ENCODE results near the gene DHCR24. TPM values are rescaled to one million over a fixed set of nuclear protein-coding genes. Genes with fewer than 3 reads are reported as not detected.

Gene DHCR24
- total RNA-seq, 2 experiments from 2014 or later: 59.5 to 64.7 TPM

- no peak for TF ChIP-seq CTCF (IDR thresholded peaks at IDR 0.05)
- Mint-ChIP-seq H3K36me3 (ENCODE audit: low read depth) (peaks cover 65% of the 10 kb centered on the region), H3K9me3 (no peaks in the 10 kb centered on the region), H3K27ac (no peak overlapping the region), H3K4me3 (no peak overlapping the region), H3K4me1 (ENCODE audit: low read depth) (peaks cover 5% of the 10 kb centered on the region), H3K27me3 (no peaks in the 10 kb centered on the region)
- ChIA-PET CTCF (interaction anchor here (1.0 kb wide), 1 partner anchor 205 kb away, joined by 4 read pairs; no protein-coding TSS in a partner anchor), POLR2A (interaction anchor here (2.9 kb wide), 1 partner anchor 10 kb away, joined by 9 read pairs; the partner anchor contains the start of gene DHCR24)
- DNase-seq: no peak
- intact Hi-C loops (cut with micrococcal nuclease): no loop called here
- ATAC-seq: no peak
These were observed 10.2 kb downstream of the DHCR24 start for GRCh38 chr1:54876814-54877213.

GRCh38 chr1:54875000-54875399 is 12.0 kb downstream of the DHCR24 start:
- DNase-seq (no peak), ATAC-seq (no peak)
- H3K4me3 Mint-ChIP-seq: no peak overlapping the region
- no peak overlapping the region for H3K27ac Mint-ChIP-seq
- CTCF ChIA-PET: no interaction called here
- H3K27me3 Mint-ChIP-seq: no peaks in the 10 kb centered on the region
- peaks cover 59% of the 10 kb centered on the region for H3K36me3 Mint-ChIP-seq (ENCODE audit: low read depth)
- POLR2A ChIA-PET: interaction anchor here (0.9 to 2.9 kb wide), 2 partner anchors 12 to 85 kb away, joined by 3 to 9 read pairs; partner anchors contain the start of gene DHCR24
- H3K4me1 Mint-ChIP-seq (ENCODE audit: low read depth): peaks cover 3% of the 10 kb centered on the region
- H3K9me3 Mint-ChIP-seq: no peaks in the 10 kb centered on the region
- no peak for TF ChIP-seq CTCF (IDR thresholded peaks at IDR 0.05)
- intact Hi-C loops (cut with micrococcal nuclease): no loop called here

GRCh38 chr1:54874079-54874830 is 12.7 kb downstream of the DHCR24 start:
- Mint-ChIP-seq H3K27ac (no peak overlapping the region), H3K9me3 (no peaks in the 10 kb centered on the region)
- ATAC-seq: no peak

GRCh38 chr1:54872036-54872331 is 15.0 kb downstream of the DHCR24 start:
- no peaks in the 10 kb centered on the region for H3K9me3 Mint-ChIP-seq
- DNase-seq: no peak
- TF ChIP-seq CTCF (IDR thresholded peaks at IDR 0.05): no peak
- no peaks in the 10 kb centered on the region for H3K4me1 Mint-ChIP-seq (ENCODE audit: low read depth)
- no peaks in the 10 kb centered on the region for H3K27me3 Mint-ChIP-seq
- intact Hi-C loops (cut with micrococcal nuclease): no loop called here
- no peak for ATAC-seq
- ChIA-PET POLR2A (interaction anchor here (0.9 kb wide), 1 partner anchor 116 kb away, joined by 3 read pairs; no protein-coding TSS in a partner anchor), CTCF (interaction anchor here (1.3 kb wide), 1 partner anchor 17 kb away, joined by 4 read pairs; no protein-coding TSS in a partner anchor)
- H3K36me3 Mint-ChIP-seq (ENCODE audit: low read depth): peaks cover 49% of the 10 kb centered on the region
- no peak overlapping the region for H3K4me3 Mint-ChIP-seq
- no peak overlapping the region for H3K27ac Mint-ChIP-seq

More at GRCh38 chr1:54874079-54874830, 12.7 kb downstream of the DHCR24 start:
- no peak for TF ChIP-seq CTCF (IDR thresholded peaks at IDR 0.05)
- peaks cover 53% of the 10 kb centered on the region for H3K36me3 Mint-ChIP-seq (ENCODE audit: low read depth)
- no peak overlapping the region for H3K4me3 Mint-ChIP-seq
- H3K4me1 Mint-ChIP-seq (ENCODE audit: low read depth): peaks cover 2% of the 10 kb centered on the region
- no peak for DNase-seq
- no peaks in the 10 kb centered on the region for H3K27me3 Mint-ChIP-seq
- CTCF ChIA-PET: no interaction called here
- intact Hi-C loops (cut with micrococcal nuclease): no loop called here
- POLR2A ChIA-PET: interaction anchor here (1.7 kb wide), 1 partner anchor 12 kb away, joined by 5 read pairs; the partner anchor contains the start of gene DHCR24

All from activated CD8-positive, alpha-beta T cell treated with anti-CD3 and anti-CD28 coated beads for 36 hours (primary cell).